Stimulated activated CD4-positive, alpha-beta T cell treated with anti-CD3 and anti-CD28 coated beads, Interleukin-4, amount 100 ng/mL, for 48 hours (primary cell): Measurements from ENCODE around the gene CELSR1.

ENCODE experiments used
- DNase-seq, 2 donors: peaks; one replicate each; pipeline ENCODE4 v3.0.0-alpha.2; 2020; ENCODE audit warnings: low read depth in 2 of 2

The CELSR1 gene, protein sequence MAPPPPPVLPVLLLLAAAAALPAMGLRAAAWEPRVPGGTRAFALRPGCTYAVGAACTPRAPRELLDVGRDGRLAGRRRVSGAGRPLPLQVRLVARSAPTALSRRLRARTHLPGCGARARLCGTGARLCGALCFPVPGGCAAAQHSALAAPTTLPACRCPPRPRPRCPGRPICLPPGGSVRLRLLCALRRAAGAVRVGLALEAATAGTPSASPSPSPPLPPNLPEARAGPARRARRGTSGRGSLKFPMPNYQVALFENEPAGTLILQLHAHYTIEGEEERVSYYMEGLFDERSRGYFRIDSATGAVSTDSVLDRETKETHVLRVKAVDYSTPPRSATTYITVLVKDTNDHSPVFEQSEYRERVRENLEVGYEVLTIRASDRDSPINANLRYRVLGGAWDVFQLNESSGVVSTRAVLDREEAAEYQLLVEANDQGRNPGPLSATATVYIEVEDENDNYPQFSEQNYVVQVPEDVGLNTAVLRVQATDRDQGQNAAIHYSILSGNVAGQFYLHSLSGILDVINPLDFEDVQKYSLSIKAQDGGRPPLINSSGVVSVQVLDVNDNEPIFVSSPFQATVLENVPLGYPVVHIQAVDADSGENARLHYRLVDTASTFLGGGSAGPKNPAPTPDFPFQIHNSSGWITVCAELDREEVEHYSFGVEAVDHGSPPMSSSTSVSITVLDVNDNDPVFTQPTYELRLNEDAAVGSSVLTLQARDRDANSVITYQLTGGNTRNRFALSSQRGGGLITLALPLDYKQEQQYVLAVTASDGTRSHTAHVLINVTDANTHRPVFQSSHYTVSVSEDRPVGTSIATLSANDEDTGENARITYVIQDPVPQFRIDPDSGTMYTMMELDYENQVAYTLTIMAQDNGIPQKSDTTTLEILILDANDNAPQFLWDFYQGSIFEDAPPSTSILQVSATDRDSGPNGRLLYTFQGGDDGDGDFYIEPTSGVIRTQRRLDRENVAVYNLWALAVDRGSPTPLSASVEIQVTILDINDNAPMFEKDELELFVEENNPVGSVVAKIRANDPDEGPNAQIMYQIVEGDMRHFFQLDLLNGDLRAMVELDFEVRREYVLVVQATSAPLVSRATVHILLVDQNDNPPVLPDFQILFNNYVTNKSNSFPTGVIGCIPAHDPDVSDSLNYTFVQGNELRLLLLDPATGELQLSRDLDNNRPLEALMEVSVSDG (N-terminal part only)

DNA sequence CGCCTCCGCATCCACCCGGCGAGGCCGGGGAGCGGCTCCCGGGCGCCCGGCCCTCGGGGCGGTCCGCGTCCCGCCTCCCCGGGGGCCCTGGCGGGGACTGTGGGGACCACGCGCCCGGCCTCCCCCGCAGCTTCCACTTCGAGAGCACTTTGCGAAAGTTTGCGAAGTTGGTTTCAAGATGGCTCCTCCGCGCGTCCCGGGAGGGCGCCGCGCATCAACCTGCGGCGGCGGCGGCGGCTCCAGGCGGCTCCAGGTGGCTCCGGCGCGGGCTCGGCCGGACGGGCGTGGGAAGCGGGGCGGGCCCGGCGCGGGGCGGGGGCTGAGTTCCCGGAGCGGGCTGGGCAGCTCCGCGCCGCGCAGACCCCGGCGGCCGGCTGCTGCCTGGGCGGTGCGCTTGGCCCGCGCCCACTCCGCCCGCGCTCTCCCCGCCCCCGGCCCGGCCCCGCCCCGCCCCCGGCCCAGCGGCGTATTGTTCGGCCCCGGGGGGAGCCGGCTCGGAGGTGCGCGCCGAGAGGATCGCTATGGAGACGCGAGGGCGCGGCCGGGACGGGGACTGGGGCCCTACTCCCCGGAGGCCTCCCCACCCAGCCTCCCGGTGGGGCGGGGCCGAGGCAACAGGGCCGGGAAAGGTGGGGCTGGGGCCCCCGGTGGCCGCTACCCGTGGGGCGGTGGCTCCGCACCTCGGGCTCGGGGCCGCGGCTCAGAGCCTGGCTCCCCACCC lies at the start of gene CELSR1:
Gene CELSR1 (minus strand): TSS at position 396 of the 721 bp plus-strand sequence. CDS start 450 bp downstream, outside the sequence.
- DNase-seq, result peak in 1 of 2 donors; percentile 19

DNA sequence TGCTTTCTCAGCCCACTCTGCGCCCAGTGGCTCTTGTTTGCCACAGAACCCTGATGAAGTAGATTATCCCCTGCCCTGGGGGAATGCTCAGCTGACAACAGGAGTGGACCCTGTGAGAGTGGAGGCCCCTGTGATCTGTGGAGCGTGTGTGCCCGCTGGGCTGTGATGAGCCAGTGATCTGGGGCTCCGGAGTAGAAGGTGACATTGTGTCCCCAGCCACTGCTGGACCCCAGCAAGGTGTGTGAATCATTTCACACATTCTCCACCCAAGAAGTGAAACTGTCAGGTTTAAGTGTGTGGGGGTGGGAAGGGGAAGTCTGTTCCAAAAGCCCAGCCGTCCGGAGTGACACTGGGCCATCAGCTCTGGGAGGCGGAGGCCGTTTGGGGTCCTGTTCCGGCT lies 49.6 kb upstream of the CELSR1 start:
- no peak for DNase-seq

DNA sequence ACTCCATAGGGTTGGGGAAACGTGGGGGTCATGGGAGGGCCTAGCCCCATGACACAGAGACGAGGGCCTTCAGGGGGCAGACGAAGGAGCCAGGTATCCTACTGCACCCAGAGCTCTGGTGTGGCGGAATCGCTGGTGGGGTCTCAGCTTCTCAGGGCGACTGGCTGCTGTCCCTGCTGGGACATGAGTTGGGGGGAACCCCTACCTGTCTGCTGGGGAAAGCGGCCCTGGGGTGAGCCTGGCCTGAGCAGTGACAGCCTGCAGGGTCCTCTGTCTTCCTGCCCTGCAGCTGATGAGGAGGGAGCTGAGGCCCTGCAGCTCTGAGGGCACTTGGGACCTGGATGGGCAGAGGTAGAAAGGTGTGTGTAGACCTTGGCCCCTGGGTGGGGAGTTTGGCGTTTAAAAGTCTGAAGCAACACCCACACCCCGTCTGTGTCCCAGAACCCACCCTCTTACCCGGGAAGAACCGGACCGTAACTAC lies 49.2 kb upstream of the CELSR1 start:
- no peak for DNase-seq

- DNase-seq, result no peak
These were observed 48.7 kb upstream of the CELSR1 start for GRCh38 chr22:46586123-46586519.

- DNase-seq, result no peak
These were observed 48.1 kb upstream of the CELSR1 start for GRCh38 chr22:46585340-46586122.

- no peak for DNase-seq
These were observed 46.9 kb upstream of the CELSR1 start for GRCh38 chr22:46584081-46584921.

- no peak for DNase-seq
These were observed 46.2 kb upstream of the CELSR1 start for GRCh38 chr22:46583571-46583970.

DNA sequence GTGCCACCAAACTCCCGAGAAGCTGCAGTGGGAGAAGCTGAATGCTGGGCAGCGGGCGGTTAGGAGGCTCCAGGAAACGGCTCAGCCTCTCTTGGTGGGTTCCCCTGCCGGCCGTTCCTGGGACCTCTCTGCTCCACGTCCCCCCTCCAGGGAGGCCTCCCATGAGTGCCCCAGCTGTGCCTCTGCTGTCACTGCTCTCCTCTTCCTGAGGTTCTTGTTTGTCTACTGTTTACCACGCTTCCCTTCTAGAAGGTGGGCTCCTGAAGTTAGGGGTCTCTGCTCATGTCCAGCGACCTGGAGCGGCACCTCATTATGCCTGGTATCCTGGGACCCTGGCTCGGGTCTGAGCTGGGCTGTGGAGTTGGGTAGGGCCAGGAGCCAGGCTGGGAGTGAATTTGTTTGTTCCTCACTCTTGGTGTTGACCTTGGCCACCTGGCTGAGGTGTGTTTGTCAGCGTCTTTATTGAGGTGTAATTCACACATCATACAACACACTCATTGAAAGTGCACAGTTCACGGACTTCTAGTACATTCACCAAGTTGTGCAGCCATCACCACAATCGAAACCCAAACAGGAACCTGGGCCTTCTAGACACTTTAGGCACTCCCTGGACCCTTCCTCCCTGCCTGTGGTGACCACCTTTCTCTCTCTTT lies 45.0 kb upstream of the CELSR1 start:
- no peak for DNase-seq

DNA sequence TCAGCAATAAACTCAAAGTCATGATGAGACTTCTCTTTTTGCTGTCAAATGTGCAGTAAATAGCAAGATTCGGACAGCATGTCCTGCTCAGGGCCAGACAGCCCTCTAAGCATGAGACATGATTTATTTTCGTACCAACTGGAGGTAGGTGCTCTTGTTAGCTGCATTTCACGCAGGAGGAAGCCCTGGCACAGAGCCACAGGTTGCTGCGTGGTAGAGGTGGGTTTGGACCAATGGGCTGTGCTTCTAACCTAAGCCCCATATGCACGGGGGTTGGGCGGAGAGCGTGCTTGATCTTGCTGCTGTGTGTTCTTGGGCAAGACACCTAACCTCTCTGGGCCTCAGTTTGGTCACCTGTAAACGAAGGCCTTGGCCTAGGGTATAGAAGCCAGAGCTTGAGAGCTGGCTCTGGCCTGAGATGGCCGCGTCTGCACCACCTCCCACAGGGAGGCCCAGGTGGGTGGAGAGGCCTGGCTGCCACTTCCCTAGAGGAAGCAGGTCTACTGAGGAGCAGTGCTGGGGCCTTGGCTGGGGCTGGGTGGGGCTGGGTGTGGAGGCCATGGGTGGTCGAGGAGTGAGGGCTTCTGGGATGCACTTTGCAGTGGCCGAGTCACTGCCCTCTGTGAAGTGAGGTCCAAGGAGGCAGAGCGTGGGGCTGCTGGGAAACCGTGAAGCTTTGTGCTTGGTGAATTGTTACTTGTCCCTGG lies 44.3 kb upstream of the CELSR1 start:
- no peak for DNase-seq

GRCh38 chr22:46580940-46581537 lies 43.6 kb upstream of the CELSR1 start:
- DNase-seq, result no peak

DNA sequence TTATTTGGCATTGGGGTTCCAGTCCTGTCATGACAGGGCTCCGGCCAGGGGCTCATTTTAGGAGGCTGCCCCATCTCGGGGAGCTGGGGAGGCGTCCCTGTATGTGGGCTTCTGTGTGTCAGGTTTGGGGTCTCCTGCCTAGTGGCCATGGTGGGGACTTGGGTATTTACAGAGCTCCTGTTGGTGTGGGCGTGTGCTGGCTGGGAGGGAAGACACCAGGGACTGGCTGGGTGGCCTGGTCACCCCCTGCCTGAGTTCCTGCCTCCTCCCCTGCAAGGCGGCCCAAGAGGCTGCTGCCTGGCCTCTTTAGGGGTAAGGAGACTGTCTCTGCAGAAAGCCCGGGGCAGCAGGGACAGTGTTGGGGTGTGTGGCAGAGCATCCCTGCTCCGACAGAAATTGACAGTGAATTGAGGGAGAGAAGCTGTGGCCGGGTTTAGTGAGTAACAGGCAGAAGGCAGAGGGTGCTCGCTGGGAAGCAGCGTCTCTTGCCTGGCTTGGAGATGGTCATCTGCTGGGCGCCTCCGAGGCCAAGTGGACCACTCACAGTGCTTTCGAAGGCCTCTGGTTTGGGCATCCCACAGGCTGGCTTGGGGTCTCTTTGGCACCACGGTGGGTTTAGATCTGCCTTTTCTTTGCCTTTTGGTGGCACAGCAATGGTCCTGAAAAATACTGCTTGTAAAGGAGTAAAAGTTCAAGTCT lies 42.5 kb upstream of the CELSR1 start:
- no peak for DNase-seq

GRCh38 chr22:46578824-46579561 lies 41.6 kb upstream of the CELSR1 start:
- DNase-seq, result no peak

- no peak for DNase-seq
These were observed 40.9 kb upstream of the CELSR1 start for GRCh38 chr22:46578251-46578823.

GRCh38 chr22:46577368-46578249 lies 40.2 kb upstream of the CELSR1 start:
- no peak for DNase-seq
